ENCODE measurements around the gene DLX2.

DNA sequence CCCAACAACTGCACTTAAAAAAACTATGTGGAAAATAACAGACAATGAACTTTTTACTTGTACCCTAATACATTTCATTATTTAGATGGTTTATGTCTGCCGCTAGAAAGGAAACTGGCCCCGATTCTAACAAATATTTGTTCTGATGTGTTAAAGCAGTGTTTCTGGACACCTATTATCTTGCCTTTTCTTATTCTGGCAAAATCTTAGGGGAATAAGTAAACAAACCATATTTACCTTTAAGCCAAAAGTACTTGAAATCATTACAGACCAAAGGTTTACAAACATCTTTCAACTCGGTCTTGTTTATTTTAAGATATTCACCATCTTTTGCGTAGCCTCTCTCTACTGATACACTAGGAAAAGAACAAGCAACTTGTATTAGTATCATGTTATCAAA, 29.2 kb downstream of the DLX2 start:
- TF ChIP-seq, protein P1, sequence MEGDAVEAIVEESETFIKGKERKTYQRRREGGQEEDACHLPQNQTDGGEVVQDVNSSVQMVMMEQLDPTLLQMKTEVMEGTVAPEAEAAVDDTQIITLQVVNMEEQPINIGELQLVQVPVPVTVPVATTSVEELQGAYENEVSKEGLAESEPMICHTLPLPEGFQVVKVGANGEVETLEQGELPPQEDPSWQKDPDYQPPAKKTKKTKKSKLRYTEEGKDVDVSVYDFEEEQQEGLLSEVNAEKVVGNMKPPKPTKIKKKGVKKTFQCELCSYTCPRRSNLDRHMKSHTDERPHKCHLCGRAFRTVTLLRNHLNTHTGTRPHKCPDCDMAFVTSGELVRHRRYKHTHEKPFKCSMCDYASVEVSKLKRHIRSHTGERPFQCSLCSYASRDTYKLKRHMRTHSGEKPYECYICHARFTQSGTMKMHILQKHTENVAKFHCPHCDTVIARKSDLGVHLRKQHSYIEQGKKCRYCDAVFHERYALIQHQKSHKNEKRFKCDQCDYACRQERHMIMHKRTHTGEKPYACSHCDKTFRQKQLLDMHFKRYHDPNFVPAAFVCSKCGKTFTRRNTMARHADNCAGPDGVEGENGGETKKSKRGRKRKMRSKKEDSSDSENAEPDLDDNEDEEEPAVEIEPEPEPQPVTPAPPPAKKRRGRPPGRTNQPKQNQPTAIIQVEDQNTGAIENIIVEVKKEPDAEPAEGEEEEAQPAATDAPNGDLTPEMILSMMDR (IDR thresholded peaks at IDR 0.05) = no peak
- TF ChIP-seq POLR2A (IDR thresholded peaks at IDR 0.05) = no peak
